HUES6 (cell line): ENCODE results near the gene UGT2B28.
"Not testable (repeated sequence)": the region's sequence is repeated elsewhere in the genome, so short reads cannot be mapped to it uniquely, and the experiment has no call there.

ENCODE experiments used
- H3K27ac ChIP-seq: 2 replicates; pipeline ENCODE4 v1.7.0; 2013; ENCODE audit warnings: low read depth, mild to moderate bottlenecking, low read length, inconsistent platforms
- H3K27me3 ChIP-seq: 2 replicates; pipeline ENCODE4 v1.6.1; 2013; ENCODE audit warnings: low read length; ENCODE audit not compliant: control insufficient read depth, insufficient read depth
- H3K36me3 ChIP-seq: 2 replicates; pipeline ENCODE4 v1.6.1; 2013; ENCODE audit warnings: low read length; ENCODE audit not compliant: control insufficient read depth, insufficient read depth
- H3K4me1 ChIP-seq: 2 replicates; pipeline ENCODE4 v1.6.1; 2013; ENCODE audit warnings: low read length; ENCODE audit not compliant: control insufficient read depth, insufficient read depth
- H3K4me3 ChIP-seq: 2 replicates; pipeline ENCODE4 v1.5.1; 2013; ENCODE audit warnings: low read depth, low read length
- H3K9ac ChIP-seq: one replicate; pipeline ENCODE4 v1.6.1; 2013; ENCODE audit warnings: mild to moderate bottlenecking, low read length
- H3K9me3 ChIP-seq: 2 replicates; pipeline ENCODE4 v1.6.1; 2013; ENCODE audit warnings: low read depth, low read length; ENCODE audit not compliant: control insufficient read depth, insufficient read depth

The UGT2B28 gene

DNA sequence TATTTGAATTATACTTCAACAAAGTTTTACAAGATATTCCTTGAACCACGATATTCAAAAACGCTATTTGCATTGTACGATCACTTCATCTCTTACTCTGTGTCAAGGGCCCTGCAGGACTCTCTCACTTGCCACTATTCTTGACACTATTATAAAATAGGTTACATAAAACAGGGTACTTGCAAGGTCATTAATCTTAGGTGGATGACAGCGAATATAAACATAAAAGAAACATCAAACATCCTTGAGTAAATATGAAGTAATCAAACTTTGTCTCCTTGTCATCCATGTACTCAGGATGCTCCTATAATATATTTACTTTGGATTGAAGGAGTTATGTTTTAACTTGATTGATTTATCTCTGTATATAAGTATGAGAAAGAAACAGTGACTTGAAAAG is at the start of gene UGT2B28:
UGT2B28 (plus strand) TSS at position 395 of the 400 bp plus-strand sequence. CDS start 26 bp downstream, outside the sequence.
- H3K9me3 ChIP-seq, H3K4me1 ChIP-seq, H3K4me3 ChIP-seq, H3K36me3 ChIP-seq, H3K9ac ChIP-seq, H3K27ac ChIP-seq, H3K27me3 ChIP-seq: not testable (repeated sequence)

DNA sequence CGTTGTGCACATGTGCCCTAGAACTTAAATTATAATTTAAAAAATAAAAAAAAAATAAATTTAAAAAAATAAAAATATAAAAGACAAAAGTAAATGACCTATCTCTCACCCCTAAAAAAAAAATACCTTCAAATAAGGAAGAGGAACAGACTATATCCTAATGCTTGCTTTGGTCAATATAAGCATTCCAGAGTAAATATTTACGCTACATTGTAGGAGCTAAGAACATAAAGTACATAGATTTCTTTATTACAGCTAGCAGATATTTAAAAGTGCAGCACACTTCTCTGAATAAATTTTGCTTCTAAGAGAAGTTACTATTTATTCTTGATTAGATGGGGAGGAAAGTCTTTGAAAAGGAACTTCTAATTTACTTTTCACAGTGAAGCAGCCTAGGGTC is 41.2 kb upstream of the UGT2B28 start:
- Histone ChIP-seq H3K4me1 (no peaks in the 10 kb centered on the region), H3K4me3 (no peak overlapping the region), H3K9ac (no peak overlapping the region), H3K27me3 (no peaks in the 10 kb centered on the region), H3K36me3 (no peaks in the 10 kb centered on the region), H3K9me3 (no peaks in the 10 kb centered on the region), H3K27ac (no peak overlapping the region)

DNA sequence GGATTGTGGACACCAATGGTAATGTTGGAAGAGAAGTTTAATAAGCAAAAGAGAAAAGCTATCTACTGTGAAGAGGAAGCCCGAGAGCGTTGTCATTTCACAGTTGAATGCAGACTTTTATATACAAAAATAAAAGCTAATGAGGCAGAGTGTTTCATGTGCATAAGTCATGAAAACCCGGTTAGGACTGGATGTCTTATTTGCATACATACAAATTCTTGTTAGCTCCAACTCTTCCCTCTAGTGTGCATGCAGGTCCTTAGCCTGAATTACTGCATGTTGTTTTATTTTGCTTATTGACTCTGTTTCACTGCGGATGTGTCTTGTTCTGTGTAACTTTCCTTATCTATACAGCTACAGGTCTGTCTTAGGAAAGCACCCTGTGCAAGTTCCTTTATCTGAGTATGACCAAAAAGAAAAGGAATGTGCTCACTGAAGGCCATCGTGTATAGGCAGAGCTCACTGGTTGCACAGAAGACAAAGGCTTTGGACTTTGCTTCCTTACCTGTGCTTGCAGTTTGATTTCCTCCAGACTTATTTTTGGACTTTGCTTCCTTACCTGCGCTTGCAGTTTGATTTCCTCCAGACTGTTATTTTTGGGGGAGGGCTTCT is 40.6 kb upstream of the UGT2B28 start:
- no peaks in the 10 kb centered on the region for H3K36me3 ChIP-seq
- H3K4me1 ChIP-seq = no peaks in the 10 kb centered on the region
- H3K4me3 ChIP-seq = no peak overlapping the region
- H3K9ac ChIP-seq = no peak overlapping the region
- H3K27me3 ChIP-seq = no peaks in the 10 kb centered on the region
- H3K27ac ChIP-seq = no peak overlapping the region
- H3K9me3 ChIP-seq = no peaks in the 10 kb centered on the region

DNA sequence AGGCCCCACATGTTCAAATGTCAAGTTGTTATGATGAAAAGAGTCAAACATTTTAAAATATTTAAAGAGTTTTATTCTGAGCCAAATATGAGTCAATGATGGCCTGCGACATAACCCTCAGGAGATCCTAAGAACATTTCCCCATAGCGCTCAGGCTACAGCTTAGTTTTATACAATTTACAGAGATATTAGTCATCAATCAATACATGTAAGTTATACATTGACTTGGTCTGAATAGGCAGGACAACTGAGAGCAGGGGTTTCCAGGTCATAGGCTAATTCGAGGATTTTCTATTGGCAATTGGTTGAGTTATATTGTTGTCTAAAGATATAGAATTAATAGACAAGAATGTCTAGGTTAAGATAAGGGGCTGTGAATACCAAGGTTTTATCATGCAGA is 39.5 kb upstream of the UGT2B28 start:
- H3K27ac ChIP-seq, H3K4me3 ChIP-seq, H3K4me1 ChIP-seq, H3K27me3 ChIP-seq, H3K9ac ChIP-seq, H3K36me3 ChIP-seq, H3K9me3 ChIP-seq: not testable (repeated sequence)

DNA sequence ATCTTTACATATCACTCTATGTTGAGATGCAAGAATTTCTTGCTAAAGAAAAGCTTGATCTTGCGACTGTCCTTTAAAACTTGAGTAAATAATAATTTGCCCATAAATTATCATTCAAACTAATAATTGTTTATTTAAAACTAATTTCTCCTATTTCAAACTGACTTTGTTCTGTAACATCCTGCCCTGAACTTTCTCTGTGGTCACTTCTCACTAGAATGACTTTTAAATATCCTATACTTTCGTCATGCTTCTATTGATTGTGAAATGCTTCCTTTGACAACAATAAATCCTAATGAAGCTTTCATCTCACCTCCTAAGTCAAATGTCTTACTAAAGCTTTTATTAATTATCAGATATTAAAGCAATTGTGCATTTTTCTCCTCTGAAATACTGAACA is 38.5 kb upstream of the UGT2B28 start:
- H3K4me3 ChIP-seq, H3K27ac ChIP-seq, H3K9ac ChIP-seq, H3K27me3 ChIP-seq, H3K36me3 ChIP-seq, H3K9me3 ChIP-seq, H3K4me1 ChIP-seq: not testable (repeated sequence)

DNA sequence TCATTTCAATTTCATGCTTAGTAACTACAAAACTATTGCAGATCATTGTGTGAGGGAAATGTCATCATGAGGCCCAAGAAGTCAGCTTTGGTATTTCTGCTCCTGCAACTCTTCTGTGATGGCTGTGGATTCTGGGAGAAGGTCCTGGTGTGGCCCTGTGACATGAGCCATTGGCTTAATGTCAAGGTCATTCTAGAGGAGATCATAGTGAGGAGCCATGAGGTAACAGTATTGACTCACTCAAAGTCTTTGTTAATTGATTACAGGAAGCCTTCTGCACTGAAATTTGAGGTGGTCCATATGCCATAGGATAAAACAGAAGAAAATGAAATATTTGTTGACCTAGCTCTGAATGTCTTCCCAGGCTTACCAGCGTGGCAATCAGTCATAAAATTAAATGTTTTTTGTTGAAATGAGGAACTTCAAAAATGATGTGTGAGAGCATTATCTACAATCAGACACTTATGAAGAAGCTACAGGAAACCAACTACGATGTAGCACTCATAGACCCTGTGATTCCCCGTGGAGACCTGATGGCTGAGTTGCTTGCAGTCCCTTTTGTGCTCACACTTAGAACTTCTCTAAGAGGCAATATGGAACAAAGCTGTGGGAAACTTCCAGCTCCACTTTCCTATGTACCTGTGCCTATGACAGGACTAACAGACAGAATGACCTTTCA is 37.6 kb upstream of the UGT2B28 start:
- H3K4me3 ChIP-seq = not testable (repeated sequence)

DNA sequence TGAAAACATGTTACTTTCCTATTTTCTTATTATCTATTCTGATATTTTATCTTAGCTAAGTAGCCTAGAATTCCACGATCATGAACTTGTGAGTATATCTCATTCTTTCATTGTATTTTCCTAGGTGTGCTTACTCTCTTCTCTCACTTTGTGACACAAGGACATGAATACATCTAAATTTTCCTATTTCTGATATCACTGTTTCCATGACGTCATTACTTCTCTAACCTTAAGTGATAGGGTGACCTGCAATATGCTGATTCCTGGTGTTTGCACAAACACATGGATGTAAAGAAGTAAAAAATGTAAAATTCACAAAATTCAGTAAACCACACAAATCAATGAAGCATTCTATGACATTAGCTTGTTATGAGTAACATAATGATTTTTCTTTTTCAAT is 29.4 kb upstream of the UGT2B28 start:
- not testable (repeated sequence) for H3K27ac ChIP-seq, H3K4me3 ChIP-seq, H3K9ac ChIP-seq, H3K36me3 ChIP-seq, H3K4me1 ChIP-seq, H3K9me3 ChIP-seq, H3K27me3 ChIP-seq

More for the DNA sequence above, 37.6 kb upstream of the UGT2B28 start:
- H3K27ac ChIP-seq, H3K9me3 ChIP-seq, H3K4me1 ChIP-seq, H3K36me3 ChIP-seq, H3K9ac ChIP-seq, H3K27me3 ChIP-seq: not testable (repeated sequence)

DNA sequence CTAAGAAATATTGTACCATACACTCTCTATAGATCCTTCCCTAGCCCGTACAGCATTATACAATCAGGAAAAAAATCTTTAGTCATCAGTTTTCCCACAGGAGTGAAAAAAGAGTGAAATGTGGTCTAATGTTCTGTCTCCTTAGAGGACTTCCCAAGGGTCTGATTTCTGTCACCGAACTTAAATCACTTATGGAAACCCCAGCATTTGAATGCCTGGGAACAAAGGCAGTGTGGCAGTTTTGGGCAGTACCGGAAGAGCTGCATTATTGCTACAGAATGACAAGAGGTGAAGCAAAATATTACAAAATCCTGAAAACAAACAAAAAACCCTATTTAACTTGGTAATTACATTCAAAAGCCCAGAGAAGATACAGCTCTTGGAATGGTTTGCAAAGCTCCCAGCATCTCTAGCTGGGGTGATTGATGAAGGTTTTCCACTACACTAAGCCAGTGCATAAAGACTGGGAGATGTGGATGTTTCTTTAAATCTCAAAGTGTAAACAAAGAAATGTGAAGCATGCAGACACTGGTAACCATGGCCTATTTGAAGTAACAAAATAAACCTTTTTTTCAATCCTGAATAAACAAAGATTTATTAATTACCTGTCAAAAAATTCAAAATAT is 27.0 kb upstream of the UGT2B28 start:
- not testable (repeated sequence) for H3K27ac ChIP-seq, H3K36me3 ChIP-seq, H3K4me3 ChIP-seq, H3K4me1 ChIP-seq, H3K27me3 ChIP-seq, H3K9ac ChIP-seq, H3K9me3 ChIP-seq

DNA sequence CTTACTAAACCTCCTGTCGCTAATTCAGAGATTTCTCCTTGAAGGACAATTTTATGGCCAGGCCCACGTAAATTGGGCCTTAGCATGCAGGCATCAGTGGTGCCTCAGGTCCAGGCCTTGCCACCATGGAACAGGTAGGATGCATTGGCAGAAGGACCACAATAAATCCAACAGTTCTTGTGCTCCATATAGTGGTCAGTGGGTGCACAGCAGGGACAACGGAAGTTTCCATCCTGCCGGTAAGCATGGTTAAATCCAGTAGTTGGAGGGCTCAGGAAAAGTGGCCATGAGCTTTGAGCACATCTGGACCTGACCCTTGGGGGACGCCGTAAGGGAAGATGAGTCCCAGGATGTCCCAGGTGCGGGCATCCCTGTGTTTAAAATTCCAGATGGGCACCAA is 11.7 kb upstream of the UGT2B28 start:
- H3K4me3 ChIP-seq, H3K9me3 ChIP-seq, H3K36me3 ChIP-seq, H3K9ac ChIP-seq, H3K27me3 ChIP-seq, H3K4me1 ChIP-seq, H3K27ac ChIP-seq: not testable (repeated sequence)

DNA sequence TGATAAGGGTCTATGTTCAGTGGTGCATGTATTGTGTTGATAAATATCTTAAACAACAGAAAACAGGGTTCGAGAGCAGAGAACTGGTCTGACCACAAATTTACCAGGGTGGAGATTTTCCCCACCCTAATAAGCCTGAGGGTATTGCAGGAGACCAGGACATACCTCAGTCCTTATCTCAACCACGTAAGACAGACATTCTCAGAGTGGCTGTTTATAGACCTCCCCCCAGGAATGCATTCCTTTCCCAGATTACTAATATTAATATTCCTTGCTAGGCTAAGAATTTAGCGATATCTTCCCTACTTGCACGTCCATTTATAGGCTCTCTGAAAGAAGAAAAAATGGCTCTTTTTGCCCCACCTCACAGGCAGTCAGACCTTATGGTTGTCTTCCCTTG is 16.1 kb downstream of the UGT2B28 start:
- H3K4me3 ChIP-seq, H3K27me3 ChIP-seq, H3K27ac ChIP-seq, H3K36me3 ChIP-seq, H3K9ac ChIP-seq, H3K9me3 ChIP-seq, H3K4me1 ChIP-seq: not testable (repeated sequence)

DNA sequence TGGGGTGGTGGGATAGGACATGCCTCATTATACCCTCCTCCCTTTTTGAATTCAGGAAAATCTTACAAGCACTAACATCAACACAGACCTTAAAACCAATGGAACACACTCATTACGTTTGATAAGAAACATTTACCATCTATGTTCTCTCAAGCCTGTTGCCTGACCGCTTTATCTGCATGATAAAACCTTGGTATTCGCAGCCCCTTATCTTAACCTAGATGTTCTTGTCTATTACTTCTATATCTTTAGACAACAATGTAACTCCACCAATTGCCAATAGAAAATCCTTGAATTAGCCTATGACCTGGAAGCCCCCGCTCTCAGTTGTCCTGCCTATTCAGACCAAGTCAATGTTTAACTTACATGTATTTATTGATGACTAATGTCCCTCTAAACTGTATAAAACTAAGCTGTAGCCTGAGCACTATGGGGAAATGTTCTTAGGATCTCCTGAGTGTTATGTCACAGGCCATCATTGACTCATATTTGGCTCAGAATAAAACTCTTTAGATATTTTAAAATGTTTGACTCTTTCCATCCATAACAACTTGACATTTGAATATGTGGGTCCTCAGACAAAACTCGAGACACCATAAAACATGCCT is 28.3 kb downstream of the UGT2B28 start:
- H3K27me3 ChIP-seq, H3K27ac ChIP-seq, H3K9me3 ChIP-seq, H3K36me3 ChIP-seq, H3K4me1 ChIP-seq, H3K4me3 ChIP-seq, H3K9ac ChIP-seq: not testable (repeated sequence)
